Body of pancreas (tissue), 4 donors: Measurements from ENCODE around the gene TNFRSF25.
"Not testable (repeated sequence)": the region's sequence is repeated elsewhere in the genome, so short reads cannot be mapped to it uniquely, and the experiment has no call there.

Source experiments
- CTCF ChIP-seq, 7 experiments: fragments of 450-650 bp in 4 of 7; fragments of 200-600 bp in 3 of 7; sonication (generic) in 3 of 7; IDR thresholded peaks; one replicate each; pipeline ENCODE4 v1.5.1; 2016 to 2019; ENCODE audit warnings: antibody characterized with exemption in 7 of 7
- POLR2A ChIP-seq, 3 donors: fragments of 450-650 bp; IDR thresholded peaks; one replicate each; pipeline ENCODE4 v1.6.1; 2016; ENCODE audit warnings: antibody characterized with exemption in 3 of 3, mild to moderate bottlenecking in 2 of 3

GRCh38 chr1:6437012-6437700 lies 28.8 kb downstream of the TNFRSF25 start:
- TF ChIP-seq CTCF (IDR thresholded peaks at IDR 0.05) = peak in 3 of 7 experiments; percentile 8 to 22 (median 15)
- TF ChIP-seq POLR2A (IDR thresholded peaks at IDR 0.05) = not testable (repeated sequence)
